Fibroblast of lung (primary cell): Measurements from ENCODE around the gene IL6R.

Experiments
- CTCF ChIP-seq, 2 donors: IDR thresholded peaks in 1 of 2; conservative IDR thresholded peaks in 1 of 2; 1 replicate in 1 of 2; 2 replicates in 1 of 2; pipeline ENCODE4 v1.5.1; 2011 to 2012; ENCODE audit warnings: low read length in 2 of 2, control low read depth in 1 of 2, inconsistent platforms in 1 of 2, low read depth in 1 of 2, mild to moderate bottlenecking in 1 of 2
- EZH2 ChIP-seq: IDR thresholded peaks from 2 replicates; pipeline ENCODE4 v1.5.1; 2012; ENCODE audit warnings: low read length, control low read depth, mild to moderate bottlenecking; ENCODE audit errors: missing control alignments

GRCh38 chr1:154386643-154387352, 18.3 kb upstream of the IL6R start:
- no peak for TF ChIP-seq CTCF (conservative IDR thresholded peaks at IDR 0.05 in 1 of 2, IDR thresholded peaks at IDR 0.05 in 1 of 2; ENCODE audit: low read depth in 1 of 2, low read length in 2 of 2)
- TF ChIP-seq EZH2 = no peak
